ENCODE results near the gene PTPN1. TPM values are rescaled to one million over a fixed set of nuclear protein-coding genes. Genes with fewer than 3 reads are reported as not detected.

The PTPN1 gene
- total RNA-seq, 2 experiments from 2014 or later = 17.1 to 25.1 TPM

GRCh38 chr20:50543326-50543725 lies 33.1 kb downstream of the PTPN1 start:
- H3K36me3 ChIP-seq (ENCODE audit: insufficient read depth, low read length) = no peaks in the 10 kb centered on the region; the same call in 1 of the 2 replicates
- DNase-seq (ENCODE audit: low spot score) = peak; percentile 65
- H2AFZ ChIP-seq (ENCODE audit: low read length) = no peak overlapping the region
- CTCF ChIA-PET (ENCODE audit: unreplicated experiment) = no interaction called here
- no TSS peak for BruUV-seq (replicated peaks)
- no peak overlapping the region for H3K27ac ChIP-seq (ENCODE audit: low read depth, low read length, poor library complexity, severe bottlenecking)
- TF ChIP-seq CTCF (conservative IDR thresholded peaks at IDR 0.05; ENCODE audit: low read length) = no peak
- no peak for TF ChIP-seq EZH2phosphoT487 (IDR thresholded peaks at IDR 0.05; ENCODE audit: borderline replicate concordance, low read depth, low read length)
- peaks cover 6% of the 10 kb centered on the region; the same call in 1 of the 2 replicates for H3K79me2 ChIP-seq (ENCODE audit: insufficient read depth, low read depth, low read length)
- H3K4me3 ChIP-seq (ENCODE audit: low read depth, low read length, poor library complexity, severe bottlenecking) = peak overlapping the region; percentile 24
- intact Hi-C loops (cut with micrococcal nuclease; ENCODE audit: unreplicated experiment) = no loop called here
- H3K4me1 ChIP-seq (ENCODE audit: insufficient read depth, low read length, poor library complexity, severe bottlenecking) = peaks cover 64% of the 10 kb centered on the region
- H3K4me2 ChIP-seq (ENCODE audit: low read length) = peak overlapping the region; percentile 61
- POLR2A ChIA-PET = interaction anchor here (1.2 kb wide), 1 partner anchor 20 kb away, joined by 4 read pairs; no protein-coding TSS in a partner anchor
- H3K9me2 ChIP-seq (ENCODE audit: insufficient read depth, low read length) = no peaks in the 10 kb centered on the region
- peaks cover 25% of the 10 kb centered on the region; the same call in 1 of the 2 replicates for H4K20me1 ChIP-seq (ENCODE audit: insufficient read depth, low read length)
- H3K9me3 ChIP-seq (ENCODE audit: low read length) = no peaks in the 10 kb centered on the region

- Histone ChIP-seq H3K4me2 (ENCODE audit: low read length) (no peak overlapping the region), H3K4me3 (ENCODE audit: low read depth, low read length, poor library complexity, severe bottlenecking) (no peak overlapping the region), H3K27ac (ENCODE audit: low read depth, low read length, poor library complexity, severe bottlenecking) (no peak overlapping the region), H3K4me1 (ENCODE audit: insufficient read depth, low read length, poor library complexity, severe bottlenecking) (peaks cover 52% of the 10 kb centered on the region), H3K9me3 (ENCODE audit: low read length) (no peaks in the 10 kb centered on the region), H3K79me2 (ENCODE audit: insufficient read depth, low read depth, low read length) (peaks cover 6% of the 10 kb centered on the region; the same call in 1 of the 2 replicates), H2AFZ (ENCODE audit: low read length) (no peak overlapping the region), H3K36me3 (ENCODE audit: insufficient read depth, low read length) (no peaks in the 10 kb centered on the region; the same call in 1 of the 2 replicates), H4K20me1 (ENCODE audit: insufficient read depth, low read length) (peaks cover 25% of the 10 kb centered on the region), H3K9me2 (ENCODE audit: insufficient read depth, low read length) (no peaks in the 10 kb centered on the region)
- TF ChIP-seq CTCF (conservative IDR thresholded peaks at IDR 0.05; ENCODE audit: low read length) (no peak), EZH2phosphoT487 (IDR thresholded peaks at IDR 0.05; ENCODE audit: borderline replicate concordance, low read depth, low read length) (no peak)
- no peak for DNase-seq (ENCODE audit: low spot score)
- intact Hi-C loops (cut with micrococcal nuclease; ENCODE audit: unreplicated experiment) = no loop called here
- CTCF ChIA-PET (ENCODE audit: unreplicated experiment) = no interaction called here
- POLR2A ChIA-PET = interaction anchor here (0.7 kb wide), 1 partner anchor 380 kb away, joined by 3 read pairs; no protein-coding TSS in a partner anchor
- BruUV-seq (replicated peaks) = no TSS peak
These were observed 34.9 kb downstream of the PTPN1 start for GRCh38 chr20:50545126-50545525.

GRCh38 chr20:50546729-50547314 lies 36.6 kb downstream of the PTPN1 start:
- H3K36me3 ChIP-seq (ENCODE audit: insufficient read depth, low read length) = no peaks in the 10 kb centered on the region
- ChIA-PET POLR2A (interaction anchor here (0.7 to 0.9 kb wide), 3 partner anchors 9 to 562 kb away, joined by 3 to 6 read pairs (median 3); no protein-coding TSS in a partner anchor), CTCF (ENCODE audit: unreplicated experiment) (no interaction called here)
- peaks cover 35% of the 10 kb centered on the region for H3K4me1 ChIP-seq (ENCODE audit: insufficient read depth, low read length, poor library complexity, severe bottlenecking)
- H3K9me2 ChIP-seq (ENCODE audit: insufficient read depth, low read length) = no peaks in the 10 kb centered on the region
- intact Hi-C loops (cut with micrococcal nuclease; ENCODE audit: unreplicated experiment) = no loop called here
- peaks cover 17% of the 10 kb centered on the region for H4K20me1 ChIP-seq (ENCODE audit: insufficient read depth, low read length)
- no peaks in the 10 kb centered on the region for H3K9me3 ChIP-seq (ENCODE audit: low read length)
- no peak overlapping the region for H2AFZ ChIP-seq (ENCODE audit: low read length)
- peak overlapping the region; percentile 45 for H3K4me2 ChIP-seq (ENCODE audit: low read length)
- TF ChIP-seq CTCF (conservative IDR thresholded peaks at IDR 0.05; ENCODE audit: low read length) (no peak), EZH2phosphoT487 (IDR thresholded peaks at IDR 0.05; ENCODE audit: borderline replicate concordance, low read depth, low read length) (no peak)
- peaks cover 6% of the 10 kb centered on the region; the same call in 1 of the 2 replicates for H3K79me2 ChIP-seq (ENCODE audit: insufficient read depth, low read depth, low read length)
- no peak overlapping the region for H3K4me3 ChIP-seq (ENCODE audit: low read depth, low read length, poor library complexity, severe bottlenecking)
- BruUV-seq (replicated peaks) = no TSS peak
- H3K27ac ChIP-seq (ENCODE audit: low read depth, low read length, poor library complexity, severe bottlenecking) = no peak overlapping the region
- DNase-seq (ENCODE audit: low spot score) = peak; percentile 32
